Measurements from ENCODE around the gene SERGEF. TPM values are rescaled to one million over a fixed set of nuclear protein-coding genes. Genes with fewer than 3 reads are reported as not detected.

SERGEF gene
- total and polyA plus RNA-seq, 2 of the 13 experiments (the other 11 are each of a cell fraction or from before 2014, with no cell fraction given): 54.5 to 114 TPM

GRCh38 chr11:18054511-18055103, 41.8 kb upstream of the SERGEF start:
- Histone ChIP-seq H3K36me3 (replicated peaks in 1 of 2; ENCODE audit: control insufficient read depth in 1 of 2, insufficient read depth in 2 of 2, low read length in 2 of 2) (no peaks in the 10 kb centered on the region), H3K9ac (ENCODE audit: insufficient read depth, low read depth, low read length) (no peak overlapping the region), H3K4me2 (ENCODE audit: low read depth, low read length) (no peak overlapping the region), H3K4me1 (ENCODE audit: insufficient read depth, low read length) (peaks cover 10% of the 10 kb centered on the region), H4K20me1 (ENCODE audit: insufficient read depth, low read length) (no peaks in the 10 kb centered on the region), H3K4me3 (replicated peaks in 1 of 3; ENCODE audit: insufficient read depth in 1 of 3, low read depth in 2 of 3, low read length in 3 of 3) (no peak overlapping the region), H3K27ac (ENCODE audit: extremely low read length, insufficient read depth, low read length) (no peak overlapping the region), H3K79me2 (ENCODE audit: insufficient read depth, low read length) (no peaks in the 10 kb centered on the region), H2AFZ (ENCODE audit: low read length) (no peak overlapping the region), H3K27me3 (ENCODE audit: control insufficient read depth in 1 of 2, insufficient read depth in 2 of 2, low read length in 2 of 2) (no peaks in the 10 kb centered on the region), H3K9me3 (ENCODE audit: low read length) (no peaks in the 10 kb centered on the region)
- WGBS (ENCODE audit: low lambda C conversion rate): 95% methylated on average over 10 of the region's 10 CpGs
- FAIRE-seq (no peak), DNase-seq (ENCODE audit: low spot score) (no peak), ATAC-seq (no peak)
- intact Hi-C loops (cut with micrococcal nuclease; ENCODE audit: unreplicated experiment) (no loop called here), in situ Hi-C loops (cut with HindIII; ENCODE audit: extremely low pct_ligation_motif_present, low pct_unique_long_range_greater_than_20kb) (no loop called here)
- no peak for TF ChIP-seq ZNF550 (CRISPR knock-in tag; IDR thresholded peaks at IDR 0.05; ENCODE audit: borderline replicate concordance)
- TF ChIP-seq ISL2 (CRISPR knock-in tag; IDR thresholded peaks at IDR 0.05): no peak
- no peak for TF ChIP-seq AGO1 (IDR thresholded peaks at IDR 0.05; ENCODE audit: low read depth, low read length, poor library complexity, severe bottlenecking)
- TF ChIP-seq MAFF (IDR thresholded peaks at IDR 0.05; ENCODE audit: low read depth, low read length): no peak
- TF ChIP-seq, protein P1, sequence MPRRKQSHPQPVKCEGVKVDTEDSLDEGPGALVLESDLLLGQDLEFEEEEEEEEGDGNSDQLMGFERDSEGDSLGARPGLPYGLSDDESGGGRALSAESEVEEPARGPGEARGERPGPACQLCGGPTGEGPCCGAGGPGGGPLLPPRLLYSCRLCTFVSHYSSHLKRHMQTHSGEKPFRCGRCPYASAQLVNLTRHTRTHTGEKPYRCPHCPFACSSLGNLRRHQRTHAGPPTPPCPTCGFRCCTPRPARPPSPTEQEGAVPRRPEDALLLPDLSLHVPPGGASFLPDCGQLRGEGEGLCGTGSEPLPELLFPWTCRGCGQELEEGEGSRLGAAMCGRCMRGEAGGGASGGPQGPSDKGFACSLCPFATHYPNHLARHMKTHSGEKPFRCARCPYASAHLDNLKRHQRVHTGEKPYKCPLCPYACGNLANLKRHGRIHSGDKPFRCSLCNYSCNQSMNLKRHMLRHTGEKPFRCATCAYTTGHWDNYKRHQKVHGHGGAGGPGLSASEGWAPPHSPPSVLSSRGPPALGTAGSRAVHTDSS (CRISPR knock-in tag; conservative IDR thresholded peaks at IDR 0.05): no peak
- TF ChIP-seq KLF12 (CRISPR knock-in tag; IDR thresholded peaks at IDR 0.05; ENCODE audit: borderline replicate concordance): no peak
- no peak for TF ChIP-seq HOXA5 (CRISPR knock-in tag; IDR thresholded peaks at IDR 0.05)
- TF ChIP-seq ZNF704 (CRISPR knock-in tag; IDR thresholded peaks at IDR 0.05; ENCODE audit: borderline replicate concordance): no peak
- TF ChIP-seq ZNF737 (CRISPR knock-in tag; IDR thresholded peaks at IDR 0.05; ENCODE audit: borderline replicate concordance): no peak
- TF ChIP-seq ASH2L (IDR thresholded peaks at IDR 0.05; ENCODE audit: insufficient read length, low read depth, low read length): no peak
- TF ChIP-seq FOXP1 (IDR thresholded peaks at IDR 0.05): no peak
- TF ChIP-seq FOXP1 (CRISPR knock-in tag; IDR thresholded peaks at IDR 0.05): no peak
- TF ChIP-seq FOSL1 (CRISPR knock-in tag; IDR thresholded peaks at IDR 0.05; ENCODE audit: borderline replicate concordance): no peak
- TF ChIP-seq ZNF691 (CRISPR knock-in tag; IDR thresholded peaks at IDR 0.05; ENCODE audit: borderline replicate concordance, low read depth): no peak
- POLR2A ChIA-PET: no interaction called here
- BruUV-seq (replicated peaks): no TSS peak
- CTCF ChIA-PET (ENCODE audit: low intra/inter-chr PET ratio, low total read pairs): no interaction called here
